Stimulated activated CD8-positive, alpha-beta memory T cell treated with anti-CD3 and anti-CD28 coated beads, Interleukin-2, amount 100 ng/mL, for 48 hours (primary cell): ENCODE measurements around the gene VSTM4.

Source experiments
- DNase-seq, 2 donors: peaks; one replicate each; pipeline ENCODE4 v3.0.0-alpha.2; 2020; ENCODE audit warnings: low read depth in 2 of 2

Gene VSTM4

DNA sequence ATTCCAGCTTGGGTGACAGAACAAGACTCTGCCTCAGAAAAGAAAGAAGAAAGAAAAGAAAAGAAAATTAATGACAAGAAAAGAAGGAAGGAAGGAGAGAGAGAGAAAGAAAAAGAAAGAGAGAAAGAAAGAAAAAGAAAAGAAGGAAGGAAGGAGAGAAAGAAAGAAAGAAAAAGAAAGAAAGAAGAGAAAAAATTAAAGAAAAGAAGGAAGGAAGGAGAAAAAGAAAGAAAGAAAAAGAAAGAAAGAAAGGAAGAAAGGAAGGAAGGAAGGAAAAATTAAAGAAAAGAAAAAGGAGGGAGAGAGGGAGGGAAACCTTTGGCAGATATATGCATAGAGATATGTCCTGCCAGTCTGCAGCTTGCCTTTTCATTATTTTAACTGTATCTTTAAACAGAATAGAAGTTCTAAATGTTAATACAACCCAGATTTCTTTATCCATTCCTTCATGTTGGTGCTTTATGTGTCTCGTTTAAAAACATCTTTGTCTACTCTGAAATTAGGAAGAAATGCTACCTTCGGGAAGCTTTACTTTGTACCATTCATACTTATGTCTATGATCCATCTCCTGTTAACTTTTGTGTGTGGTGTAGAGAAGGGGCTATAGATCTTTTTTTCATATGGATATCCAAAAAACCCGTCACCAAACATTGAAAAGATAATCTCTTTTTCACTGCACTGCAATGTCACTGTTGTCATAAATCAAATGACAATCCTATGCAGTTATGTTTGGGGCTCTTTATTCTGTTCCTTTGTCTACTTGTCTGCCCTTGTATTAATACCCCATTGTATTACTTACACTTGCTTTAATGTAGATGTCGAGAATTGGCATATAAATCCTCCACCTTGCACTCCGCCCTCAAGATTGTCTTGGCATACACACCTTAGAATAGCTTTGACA lies 70.8 kb downstream of the VSTM4 start:
- DNase-seq: no peak

DNA sequence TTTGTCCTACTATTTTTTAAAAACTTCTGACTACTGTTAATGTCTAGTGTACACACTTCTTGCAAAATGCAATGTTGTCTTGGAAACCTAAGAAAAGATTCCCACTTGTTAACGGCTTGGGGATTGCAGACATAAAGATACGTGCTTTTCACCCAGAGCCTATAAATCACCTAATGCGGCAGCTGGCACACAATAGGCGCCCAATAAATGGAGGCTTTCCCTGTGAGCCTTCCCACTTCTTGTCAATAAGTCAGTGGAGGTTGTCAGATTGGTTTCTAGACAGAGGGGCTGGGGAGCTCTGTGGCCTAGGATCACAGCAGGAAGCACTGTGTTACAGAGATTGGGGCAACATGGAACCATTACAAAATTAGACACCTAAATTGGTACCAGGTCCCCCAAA lies 74.7 kb downstream of the VSTM4 start:
- DNase-seq: no peak

GRCh38 chr10:49039409-49039808 lies 75.9 kb downstream of the VSTM4 start:
- no peak for DNase-seq

DNA sequence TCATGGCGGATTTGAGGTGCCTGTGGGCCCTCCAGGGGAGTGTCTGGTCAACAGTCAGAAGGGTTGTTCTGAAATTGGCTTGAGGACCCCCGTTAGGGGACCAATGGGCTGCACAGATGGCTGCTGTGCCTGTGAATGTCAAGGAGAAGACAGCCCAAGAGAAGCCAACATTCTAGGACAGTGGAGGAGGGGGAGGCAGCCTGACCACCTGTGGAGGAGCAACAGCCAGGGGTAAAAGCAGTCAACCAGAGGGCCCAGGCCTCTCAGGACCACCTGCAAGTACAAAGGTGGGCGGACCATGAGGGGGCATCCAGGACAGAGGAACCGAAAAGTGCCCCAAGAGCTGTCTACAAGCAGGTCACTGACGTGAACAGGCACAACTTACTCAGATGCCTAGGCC lies 76.6 kb downstream of the VSTM4 start:
- DNase-seq: no peak

- no peak for DNase-seq
These were observed 78.1 kb downstream of the VSTM4 start for GRCh38 chr10:49037187-49037586.

DNA sequence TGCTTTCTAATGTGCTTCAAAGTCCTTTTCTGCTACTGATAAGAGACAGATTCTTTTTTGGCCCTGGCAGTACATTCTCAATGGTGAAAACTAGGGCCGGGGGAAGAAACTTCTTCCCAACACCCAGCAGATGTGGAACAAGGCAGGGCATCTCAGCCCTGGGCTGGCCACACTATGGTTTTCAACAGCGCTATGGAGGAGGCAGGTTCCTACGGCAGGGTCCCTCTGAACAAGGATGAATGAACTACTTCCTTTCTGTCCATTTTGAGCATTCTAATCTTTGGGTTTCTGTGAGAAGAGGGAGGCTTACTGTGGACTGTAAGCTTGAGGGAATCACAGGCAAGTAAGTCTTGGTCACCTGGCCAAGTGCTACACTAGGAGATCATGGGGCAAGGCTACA lies 78.7 kb downstream of the VSTM4 start:
- DNase-seq: no peak

DNA sequence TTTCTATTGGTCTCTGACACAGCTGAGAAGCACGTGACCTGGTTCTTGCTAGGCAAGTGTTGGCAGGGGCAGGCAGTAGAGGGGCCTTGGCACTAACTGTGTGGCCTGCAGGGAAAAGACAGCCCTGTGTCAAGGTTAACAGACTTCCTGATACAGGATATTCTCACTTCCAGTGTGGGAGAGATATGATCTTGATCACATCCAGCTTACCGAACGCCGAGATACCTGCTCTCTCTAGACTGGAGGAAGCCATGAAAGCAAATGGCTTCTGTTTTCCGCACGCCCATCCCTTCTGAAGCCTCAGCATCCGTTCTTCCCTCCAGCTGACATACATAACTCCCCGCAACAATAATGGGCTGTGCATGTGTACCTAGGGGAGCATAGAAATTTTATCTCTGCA lies 79.4 kb downstream of the VSTM4 start:
- DNase-seq: no peak

- no peak for DNase-seq
These were observed 80.4 kb downstream of the VSTM4 start for GRCh38 chr10:49034925-49035324.

DNA sequence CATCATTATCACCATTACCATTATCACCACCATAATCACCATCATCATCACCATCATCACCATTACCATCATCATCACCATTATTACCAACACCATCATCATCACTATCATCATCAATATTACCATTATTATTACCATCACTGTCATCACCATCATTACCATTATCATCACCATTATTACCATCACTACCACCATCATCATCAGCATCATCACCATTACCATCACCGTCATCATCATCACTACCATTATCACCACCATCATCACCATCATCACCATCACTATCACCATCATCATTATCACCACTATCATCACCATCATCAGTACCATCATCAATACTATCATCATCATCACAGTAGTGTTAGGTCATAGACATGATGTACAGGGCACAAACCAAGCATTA lies 81.4 kb downstream of the VSTM4 start:
- DNase-seq: no peak

- no peak for DNase-seq
These were observed 85.7 kb downstream of the VSTM4 start for GRCh38 chr10:49029666-49030065.

DNA sequence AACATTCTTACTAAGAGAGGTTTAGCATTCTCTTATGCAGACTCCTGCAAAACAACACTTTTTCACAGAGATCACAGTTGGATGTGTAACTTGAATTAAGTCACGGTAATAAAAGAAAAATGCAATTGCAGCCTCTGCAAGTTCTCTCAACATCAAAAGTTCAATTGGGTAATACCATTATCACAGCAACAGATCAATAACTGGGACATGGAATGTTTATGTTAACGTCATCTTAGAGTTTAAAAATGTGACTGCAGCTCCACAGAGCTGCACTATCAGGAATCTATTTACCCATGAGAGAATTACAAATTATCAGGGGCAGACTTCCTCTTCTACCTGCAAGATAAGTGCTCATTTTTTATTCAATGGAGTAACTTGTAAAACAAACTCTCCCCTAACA lies 86.7 kb downstream of the VSTM4 start:
- no peak for DNase-seq

GRCh38 chr10:49025347-49025983 lies 89.9 kb downstream of the VSTM4 start:
- no peak for DNase-seq

- DNase-seq: no peak
These were observed 90.8 kb downstream of the VSTM4 start for GRCh38 chr10:49024484-49024883.

- DNase-seq: no peak
These were observed 91.6 kb downstream of the VSTM4 start for GRCh38 chr10:49023752-49024151.

DNA sequence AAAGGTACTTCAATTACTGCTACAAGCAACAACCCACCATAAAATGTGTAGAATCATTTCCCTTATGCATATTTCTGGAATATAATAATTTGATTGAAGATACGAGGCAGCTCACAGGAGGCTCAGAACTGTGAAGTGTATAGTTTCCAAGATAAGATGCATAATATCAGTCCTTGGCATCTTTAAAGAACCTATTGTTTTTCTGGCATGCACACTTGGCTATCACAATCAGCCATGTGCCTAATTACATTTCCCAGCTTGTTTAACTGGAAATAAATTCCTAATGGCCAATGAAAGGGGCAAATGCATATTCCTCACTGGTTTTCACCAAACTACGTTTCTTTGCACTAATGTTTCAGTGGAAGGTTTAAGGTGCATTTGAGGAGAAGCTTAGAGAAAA lies 92.3 kb downstream of the VSTM4 start:
- DNase-seq: no peak

DNA sequence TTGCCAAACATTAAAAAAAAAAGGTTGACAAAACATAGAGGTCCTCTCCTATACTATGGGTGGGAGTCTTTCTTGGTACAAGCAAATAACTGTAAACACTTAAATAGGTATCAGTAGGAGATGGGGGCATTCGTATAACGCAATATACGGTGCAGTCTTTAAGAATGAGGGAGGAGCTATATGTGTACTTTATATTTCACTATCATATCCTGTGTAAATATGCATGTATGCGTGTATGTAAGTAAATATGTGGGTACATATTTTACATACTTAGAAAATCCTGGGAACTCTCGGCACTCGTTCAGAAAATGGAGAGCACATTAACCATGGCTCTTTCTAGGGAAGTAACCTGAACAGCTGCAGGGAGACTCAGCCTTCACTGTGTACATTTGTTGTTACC lies 93.6 kb downstream of the VSTM4 start:
- DNase-seq: no peak

DNA sequence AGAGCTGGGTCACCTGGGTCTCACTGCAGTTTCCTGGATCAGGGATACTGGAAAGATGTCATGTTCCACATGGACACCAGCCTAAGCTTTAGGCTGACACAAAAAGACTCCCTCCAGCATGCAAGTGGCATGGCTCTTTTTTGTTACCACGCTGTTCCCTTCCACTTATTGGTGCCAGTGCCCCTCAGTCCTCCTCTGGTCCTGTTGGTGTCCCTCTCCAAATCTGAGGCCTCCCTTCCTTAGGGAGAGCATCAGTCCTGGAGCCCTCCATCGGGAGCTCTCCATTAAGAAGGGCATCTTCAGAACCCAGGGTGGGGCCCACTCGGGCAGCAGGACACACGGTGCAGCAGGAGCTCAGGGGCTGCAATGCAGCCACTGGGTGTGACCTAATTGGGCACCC lies 99.6 kb downstream of the VSTM4 start:
- no peak for DNase-seq

DNA sequence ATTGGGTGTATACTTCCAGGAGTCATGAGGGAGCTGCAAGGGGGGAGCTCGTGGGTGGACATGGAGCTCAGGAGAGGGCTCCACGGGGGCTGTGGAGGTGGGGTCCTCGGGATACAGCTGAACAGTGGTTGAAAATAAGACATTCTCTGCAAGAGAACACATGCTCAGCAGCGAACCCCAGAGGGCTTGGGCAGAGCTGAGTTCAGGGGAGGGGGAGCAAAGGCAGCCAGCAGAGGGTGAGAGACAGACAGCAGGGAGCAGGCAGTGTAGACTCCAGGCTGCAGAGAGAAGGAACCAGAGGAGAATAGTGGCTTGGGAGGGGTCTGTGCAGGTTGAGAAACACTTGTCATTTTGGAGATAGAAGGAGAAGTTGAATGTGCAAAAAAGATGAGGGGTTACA lies 102.7 kb downstream of the VSTM4 start:
- no peak for DNase-seq

GRCh38 chr10:49011756-49012155 lies 103.6 kb downstream of the VSTM4 start:
- DNase-seq: no peak

DNA sequence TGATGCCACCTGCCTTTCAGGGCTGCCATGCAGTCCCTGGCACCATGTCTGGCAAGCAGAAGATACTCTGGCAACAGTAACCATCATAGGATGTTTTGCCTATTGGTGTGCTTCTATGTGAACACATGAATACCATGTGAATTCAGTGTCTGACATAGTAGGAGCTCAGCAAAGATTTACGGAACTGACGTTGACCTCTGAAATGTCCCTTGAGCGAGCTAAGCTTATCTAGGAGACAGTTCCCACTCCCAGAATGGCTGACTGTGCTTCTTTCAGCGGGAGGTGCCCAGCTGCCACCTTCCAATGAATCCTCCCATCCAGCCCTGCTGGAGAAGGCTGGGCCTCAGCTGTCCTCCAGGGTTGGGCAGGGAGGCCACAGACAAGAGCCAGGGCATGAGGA lies 104.5 kb downstream of the VSTM4 start:
- DNase-seq: no peak

DNA sequence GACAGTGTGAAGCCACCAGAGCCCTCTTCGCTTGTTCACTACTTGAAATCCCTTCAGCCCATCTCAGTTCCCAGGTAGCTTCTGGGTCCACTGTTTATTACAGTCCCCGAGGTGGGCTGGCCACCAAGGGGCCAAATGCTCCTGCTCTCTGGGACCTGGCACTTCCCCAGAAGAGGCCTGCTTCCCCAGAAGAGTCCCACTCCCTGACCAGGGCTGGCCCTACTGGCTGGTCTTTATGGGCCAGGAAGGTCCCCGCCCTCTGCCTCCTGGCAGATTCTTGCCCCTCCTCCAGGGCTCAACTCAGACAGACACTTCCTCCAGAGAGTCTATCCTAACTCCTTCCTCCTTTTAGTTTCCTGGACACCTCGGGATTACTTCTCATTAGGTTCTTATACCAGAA lies 105.0 kb downstream of the VSTM4 start:
- DNase-seq: no peak

- no peak for DNase-seq
These were observed 105.9 kb downstream of the VSTM4 start for GRCh38 chr10:49009199-49009979.
